ENCODE results near the gene NAPG. TPM values are rescaled to one million over a fixed set of nuclear protein-coding genes. Genes with fewer than 3 reads are reported as not detected.

NAPG gene
- total and polyA plus RNA-seq, 9 of the 15 experiments (the other 6 are each of a cell fraction or from before 2014, with no cell fraction given), result 31.6 to 63.3 (median 50.9) TPM

DNA sequence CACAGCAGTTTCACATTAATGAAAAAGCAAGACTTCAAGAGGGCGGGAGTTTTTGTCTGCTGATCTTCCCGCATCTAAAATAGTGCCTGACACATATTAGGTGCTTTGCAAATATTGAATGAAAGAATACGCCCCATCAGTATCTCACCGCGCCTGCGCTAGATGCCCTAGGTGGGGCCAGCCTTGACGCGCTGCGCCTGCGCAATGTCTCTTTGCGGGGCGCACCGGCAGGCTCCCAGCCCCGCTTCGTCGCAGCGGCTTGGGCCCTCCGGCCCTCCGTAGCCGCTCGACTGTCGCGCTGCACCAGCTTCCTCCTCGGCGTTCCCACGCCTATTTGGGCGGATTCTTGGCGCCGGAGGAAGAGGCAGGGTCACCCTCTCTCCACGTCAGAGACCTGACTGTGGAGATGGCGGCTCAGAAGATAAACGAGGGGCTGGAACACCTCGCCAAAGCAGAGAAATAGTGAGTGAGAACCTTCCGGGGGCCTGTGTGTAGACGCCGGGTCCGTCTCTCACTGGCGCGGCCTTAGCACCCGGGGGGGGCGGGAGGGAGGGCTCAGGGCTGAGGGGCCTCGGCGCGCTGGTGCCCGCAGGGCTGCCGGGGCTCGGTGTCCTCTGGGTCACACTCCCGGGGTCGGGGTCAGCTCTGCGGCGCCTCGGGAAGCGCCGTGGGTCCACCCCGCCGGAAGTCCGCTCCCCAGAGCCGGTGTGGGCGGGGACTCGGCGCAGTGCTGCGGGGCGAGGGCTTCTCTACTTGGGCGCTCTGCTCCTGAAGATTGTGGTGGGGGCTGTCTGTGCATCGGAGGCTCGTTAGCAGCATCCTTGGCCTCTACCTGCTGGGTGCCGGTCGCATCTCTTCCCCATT is at the start of gene NAPG (continued):
- no peak for TF ChIP-seq BACH1 (tag; IDR thresholded peaks at IDR 0.05)
- TF ChIP-seq CTBP1 (IDR thresholded peaks at IDR 0.05; ENCODE audit: borderline replicate concordance), result peak; percentile 92
- TF ChIP-seq, protein P1, sequence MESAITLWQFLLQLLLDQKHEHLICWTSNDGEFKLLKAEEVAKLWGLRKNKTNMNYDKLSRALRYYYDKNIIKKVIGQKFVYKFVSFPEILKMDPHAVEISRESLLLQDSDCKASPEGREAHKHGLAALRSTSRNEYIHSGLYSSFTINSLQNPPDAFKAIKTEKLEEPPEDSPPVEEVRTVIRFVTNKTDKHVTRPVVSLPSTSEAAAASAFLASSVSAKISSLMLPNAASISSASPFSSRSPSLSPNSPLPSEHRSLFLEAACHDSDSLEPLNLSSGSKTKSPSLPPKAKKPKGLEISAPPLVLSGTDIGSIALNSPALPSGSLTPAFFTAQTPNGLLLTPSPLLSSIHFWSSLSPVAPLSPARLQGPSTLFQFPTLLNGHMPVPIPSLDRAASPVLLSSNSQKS (CRISPR knock-in tag; IDR thresholded peaks at IDR 0.05), result no peak
- TF ChIP-seq, protein P2, sequence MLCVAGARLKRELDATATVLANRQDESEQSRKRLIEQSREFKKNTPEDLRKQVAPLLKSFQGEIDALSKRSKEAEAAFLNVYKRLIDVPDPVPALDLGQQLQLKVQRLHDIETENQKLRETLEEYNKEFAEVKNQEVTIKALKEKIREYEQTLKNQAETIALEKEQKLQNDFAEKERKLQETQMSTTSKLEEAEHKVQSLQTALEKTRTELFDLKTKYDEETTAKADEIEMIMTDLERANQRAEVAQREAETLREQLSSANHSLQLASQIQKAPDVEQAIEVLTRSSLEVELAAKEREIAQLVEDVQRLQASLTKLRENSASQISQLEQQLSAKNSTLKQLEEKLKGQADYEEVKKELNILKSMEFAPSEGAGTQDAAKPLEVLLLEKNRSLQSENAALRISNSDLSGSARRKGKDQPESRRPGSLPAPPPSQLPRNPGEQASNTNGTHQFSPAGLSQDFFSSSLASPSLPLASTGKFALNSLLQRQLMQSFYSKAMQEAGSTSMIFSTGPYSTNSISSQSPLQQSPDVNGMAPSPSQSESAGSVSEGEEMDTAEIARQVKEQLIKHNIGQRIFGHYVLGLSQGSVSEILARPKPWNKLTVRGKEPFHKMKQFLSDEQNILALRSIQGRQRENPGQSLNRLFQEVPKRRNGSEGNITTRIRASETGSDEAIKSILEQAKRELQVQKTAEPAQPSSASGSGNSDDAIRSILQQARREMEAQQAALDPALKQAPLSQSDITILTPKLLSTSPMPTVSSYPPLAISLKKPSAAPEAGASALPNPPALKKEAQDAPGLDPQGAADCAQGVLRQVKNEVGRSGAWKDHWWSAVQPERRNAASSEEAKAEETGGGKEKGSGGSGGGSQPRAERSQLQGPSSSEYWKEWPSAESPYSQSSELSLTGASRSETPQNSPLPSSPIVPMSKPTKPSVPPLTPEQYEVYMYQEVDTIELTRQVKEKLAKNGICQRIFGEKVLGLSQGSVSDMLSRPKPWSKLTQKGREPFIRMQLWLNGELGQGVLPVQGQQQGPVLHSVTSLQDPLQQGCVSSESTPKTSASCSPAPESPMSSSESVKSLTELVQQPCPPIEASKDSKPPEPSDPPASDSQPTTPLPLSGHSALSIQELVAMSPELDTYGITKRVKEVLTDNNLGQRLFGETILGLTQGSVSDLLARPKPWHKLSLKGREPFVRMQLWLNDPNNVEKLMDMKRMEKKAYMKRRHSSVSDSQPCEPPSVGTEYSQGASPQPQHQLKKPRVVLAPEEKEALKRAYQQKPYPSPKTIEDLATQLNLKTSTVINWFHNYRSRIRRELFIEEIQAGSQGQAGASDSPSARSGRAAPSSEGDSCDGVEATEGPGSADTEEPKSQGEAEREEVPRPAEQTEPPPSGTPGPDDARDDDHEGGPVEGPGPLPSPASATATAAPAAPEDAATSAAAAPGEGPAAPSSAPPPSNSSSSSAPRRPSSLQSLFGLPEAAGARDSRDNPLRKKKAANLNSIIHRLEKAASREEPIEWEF (CRISPR knock-in tag; IDR thresholded peaks at IDR 0.05), result no peak
- no peak for TF ChIP-seq TGIF2 (CRISPR knock-in tag; IDR thresholded peaks at IDR 0.05)
- no peak for TF ChIP-seq TFAM (CRISPR knock-in tag; conservative IDR thresholded peaks at IDR 0.05)
- TF ChIP-seq FOXA3 (CRISPR knock-in tag; conservative IDR thresholded peaks at IDR 0.05 in 1 of 2, IDR thresholded peaks at IDR 0.05 in 1 of 2), result no peak
- TF ChIP-seq GATAD2A (IDR thresholded peaks at IDR 0.05), result 0 out of 2 replicates have a peak, but pooled peaks have one; percentile 37
- TF ChIP-seq, protein P3, sequence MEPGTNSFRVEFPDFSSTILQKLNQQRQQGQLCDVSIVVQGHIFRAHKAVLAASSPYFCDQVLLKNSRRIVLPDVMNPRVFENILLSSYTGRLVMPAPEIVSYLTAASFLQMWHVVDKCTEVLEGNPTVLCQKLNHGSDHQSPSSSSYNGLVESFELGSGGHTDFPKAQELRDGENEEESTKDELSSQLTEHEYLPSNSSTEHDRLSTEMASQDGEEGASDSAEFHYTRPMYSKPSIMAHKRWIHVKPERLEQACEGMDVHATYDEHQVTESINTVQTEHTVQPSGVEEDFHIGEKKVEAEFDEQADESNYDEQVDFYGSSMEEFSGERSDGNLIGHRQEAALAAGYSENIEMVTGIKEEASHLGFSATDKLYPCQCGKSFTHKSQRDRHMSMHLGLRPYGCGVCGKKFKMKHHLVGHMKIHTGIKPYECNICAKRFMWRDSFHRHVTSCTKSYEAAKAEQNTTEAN (CRISPR knock-in tag; IDR thresholded peaks at IDR 0.05), result no peak
- no peak for TF ChIP-seq HMG20A (CRISPR knock-in tag; conservative IDR thresholded peaks at IDR 0.05)
- TF ChIP-seq MLX (CRISPR knock-in tag; conservative IDR thresholded peaks at IDR 0.05), result no peak
- peak; percentile 52 to 64 for TF ChIP-seq E2F6 (IDR thresholded peaks at IDR 0.05; ENCODE audit: borderline replicate concordance in 1 of 2, extremely low read depth in 1 of 2, insufficient read depth in 1 of 2, insufficient read length in 1 of 2, low read depth in 1 of 2, low read length in 1 of 2, poor library complexity in 1 of 2, severe bottlenecking in 1 of 2)
- no peak for TF ChIP-seq MAFF (IDR thresholded peaks at IDR 0.05; ENCODE audit: low read length)
